GM12872 (cell line): Measurements from ENCODE around the gene FLNC.

Source experiments
- TF ChIP-seq, protein P1 (sequence below): IDR thresholded peaks from 3 replicates; pipeline ENCODE4 v1.5.1; 2011; ENCODE audit warnings: low read depth, mild to moderate bottlenecking, low read length, moderate library complexity; ENCODE audit not compliant: insufficient read depth

Gene FLNC

DNA sequence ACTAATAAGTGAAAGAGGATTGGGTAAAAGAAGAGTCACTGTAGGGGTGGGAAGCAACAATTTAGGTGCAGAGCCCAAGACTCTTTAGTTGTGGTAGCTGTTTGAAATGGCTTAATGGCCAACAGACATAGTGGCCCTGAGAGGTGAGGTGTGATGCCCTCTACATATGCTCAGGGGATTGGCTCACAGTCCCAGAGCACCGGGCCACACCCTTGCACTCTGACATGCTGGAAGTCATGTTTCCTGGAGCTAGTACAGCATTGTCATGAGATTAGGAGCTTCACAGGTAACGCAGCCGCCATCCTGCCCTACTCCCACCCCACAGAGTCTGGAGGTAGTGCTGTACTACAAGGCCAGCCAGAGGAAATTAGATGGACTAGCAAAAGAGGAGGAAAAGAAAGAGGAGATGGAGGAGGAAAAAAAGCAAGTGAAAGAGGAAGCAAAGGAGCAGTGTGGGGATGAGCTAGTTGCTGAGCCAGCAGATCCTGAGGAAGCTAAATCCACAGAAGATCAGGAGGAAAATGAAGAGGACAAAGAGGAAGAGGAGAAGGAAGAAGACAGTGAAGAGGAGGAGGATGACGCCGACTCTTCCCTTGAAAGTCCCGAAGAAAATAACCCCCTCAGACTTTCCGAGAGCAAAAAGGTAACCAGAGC is 14.8 kb upstream of the FLNC start:
- TF ChIP-seq, protein P1, sequence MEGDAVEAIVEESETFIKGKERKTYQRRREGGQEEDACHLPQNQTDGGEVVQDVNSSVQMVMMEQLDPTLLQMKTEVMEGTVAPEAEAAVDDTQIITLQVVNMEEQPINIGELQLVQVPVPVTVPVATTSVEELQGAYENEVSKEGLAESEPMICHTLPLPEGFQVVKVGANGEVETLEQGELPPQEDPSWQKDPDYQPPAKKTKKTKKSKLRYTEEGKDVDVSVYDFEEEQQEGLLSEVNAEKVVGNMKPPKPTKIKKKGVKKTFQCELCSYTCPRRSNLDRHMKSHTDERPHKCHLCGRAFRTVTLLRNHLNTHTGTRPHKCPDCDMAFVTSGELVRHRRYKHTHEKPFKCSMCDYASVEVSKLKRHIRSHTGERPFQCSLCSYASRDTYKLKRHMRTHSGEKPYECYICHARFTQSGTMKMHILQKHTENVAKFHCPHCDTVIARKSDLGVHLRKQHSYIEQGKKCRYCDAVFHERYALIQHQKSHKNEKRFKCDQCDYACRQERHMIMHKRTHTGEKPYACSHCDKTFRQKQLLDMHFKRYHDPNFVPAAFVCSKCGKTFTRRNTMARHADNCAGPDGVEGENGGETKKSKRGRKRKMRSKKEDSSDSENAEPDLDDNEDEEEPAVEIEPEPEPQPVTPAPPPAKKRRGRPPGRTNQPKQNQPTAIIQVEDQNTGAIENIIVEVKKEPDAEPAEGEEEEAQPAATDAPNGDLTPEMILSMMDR, result no peak

DNA sequence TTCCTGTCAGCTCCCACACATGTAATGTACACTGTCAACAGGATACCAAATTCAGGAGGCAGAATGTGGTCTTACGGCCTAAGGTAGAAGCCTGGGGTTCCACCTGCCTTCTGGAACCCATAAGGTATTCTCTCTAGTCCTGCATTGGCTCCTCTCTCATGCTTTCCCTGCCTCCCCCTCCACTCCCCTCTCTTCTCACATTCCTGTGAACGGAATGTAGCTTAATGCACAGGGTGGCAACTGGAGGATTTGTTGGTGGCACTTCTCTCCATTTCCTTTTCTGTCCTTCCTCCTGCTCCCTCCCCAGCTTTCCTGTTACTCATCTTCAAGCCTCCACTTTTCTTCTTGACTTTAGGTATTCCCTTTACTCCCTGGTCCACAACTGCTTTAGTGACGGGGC is 11.5 kb upstream of the FLNC start:
- TF ChIP-seq, protein P1, result no peak

DNA sequence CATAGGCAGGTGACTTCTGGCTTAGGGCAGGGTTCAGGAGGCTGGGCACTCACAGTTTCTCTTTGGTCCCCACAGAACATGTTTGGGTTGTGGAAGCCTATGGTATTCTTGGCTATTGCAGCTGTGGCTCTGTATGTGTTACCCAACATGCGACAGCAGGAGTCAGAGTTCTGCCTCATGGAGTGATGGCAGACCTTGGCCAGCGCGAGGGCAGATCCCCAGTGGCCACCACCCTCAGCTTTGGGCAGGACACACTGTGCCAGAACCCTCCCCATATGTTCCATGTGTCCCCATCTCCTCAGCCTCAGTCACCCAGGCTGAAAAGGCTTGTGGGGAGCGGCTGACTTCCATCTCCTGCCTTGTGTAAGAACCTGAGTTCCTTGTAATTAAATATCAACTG is 8.5 kb upstream of the FLNC start:
- TF ChIP-seq, protein P1, result no peak

DNA sequence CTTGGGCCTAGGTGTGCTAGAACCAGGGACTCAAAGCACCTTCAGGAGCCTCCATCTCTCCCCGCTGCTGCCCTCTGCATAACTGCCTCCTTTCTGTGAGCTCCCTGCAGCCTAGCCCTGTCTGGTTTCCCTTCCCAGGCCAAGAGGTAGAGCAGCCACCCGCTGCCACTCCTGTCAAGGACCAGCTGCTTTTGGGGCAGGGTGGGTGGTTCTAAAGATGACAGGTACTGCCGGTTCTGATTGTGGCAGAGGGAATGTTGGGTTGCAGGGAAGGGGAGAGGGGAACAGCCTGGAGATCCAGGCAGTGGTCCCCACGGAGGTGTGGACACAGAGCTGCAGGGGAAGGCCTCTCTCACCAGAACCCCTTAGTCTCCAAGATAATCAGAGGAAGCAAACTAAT is 3.7 kb upstream of the FLNC start:
- TF ChIP-seq, protein P1, result no peak

DNA sequence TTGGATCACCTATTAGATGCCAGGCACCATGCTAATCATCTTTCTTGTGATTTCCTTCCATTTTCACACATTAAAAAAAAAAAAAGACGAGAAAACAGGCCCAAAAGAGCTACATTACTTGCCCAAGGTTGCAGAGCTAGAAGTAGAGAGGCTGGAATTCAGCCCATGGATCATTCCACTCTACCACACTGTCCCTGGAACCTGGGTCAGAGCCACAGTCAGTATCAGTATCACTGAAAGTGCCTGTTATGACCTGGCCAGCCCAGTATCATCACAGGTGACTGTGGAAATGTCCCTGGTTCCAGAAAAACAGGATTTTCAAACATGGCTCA is 3.3 kb upstream of the FLNC start:
- TF ChIP-seq, protein P1, result no peak

DNA sequence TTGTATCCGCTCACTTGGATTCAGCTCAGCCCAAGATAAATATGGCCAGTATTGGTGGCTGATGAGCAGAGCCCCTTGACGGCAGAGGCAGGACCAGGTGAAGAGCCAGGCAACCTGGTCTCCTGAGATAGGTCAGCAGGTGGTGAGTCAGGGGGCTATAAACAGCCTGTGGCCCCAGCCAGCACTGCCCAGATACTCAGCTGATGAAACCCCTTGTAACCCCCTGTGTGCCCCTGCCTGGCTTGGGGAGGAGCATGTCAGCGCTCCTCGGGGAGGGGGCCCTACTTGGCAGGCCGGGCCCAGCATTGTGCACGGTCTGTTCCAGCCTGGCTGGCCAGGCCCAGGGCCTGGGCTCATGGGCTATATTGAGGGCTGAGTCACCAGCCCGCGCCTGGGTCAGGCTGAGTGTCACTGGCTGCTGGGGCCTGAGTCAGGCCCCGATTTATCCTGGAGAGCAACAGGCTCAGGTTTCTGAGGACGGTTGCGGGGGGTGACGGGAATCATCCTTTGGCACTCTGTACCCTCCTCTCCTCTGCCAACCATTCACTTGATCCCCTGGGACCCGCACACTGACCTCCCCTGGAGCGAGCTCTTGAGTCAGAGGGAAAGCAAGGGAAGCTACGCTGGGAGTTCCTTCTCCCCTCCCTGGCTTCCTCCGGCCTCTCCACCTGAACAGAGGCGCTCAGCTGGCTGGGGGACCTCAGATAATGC is 2.8 kb upstream of the FLNC start:
- TF ChIP-seq, protein P1, result no peak

DNA sequence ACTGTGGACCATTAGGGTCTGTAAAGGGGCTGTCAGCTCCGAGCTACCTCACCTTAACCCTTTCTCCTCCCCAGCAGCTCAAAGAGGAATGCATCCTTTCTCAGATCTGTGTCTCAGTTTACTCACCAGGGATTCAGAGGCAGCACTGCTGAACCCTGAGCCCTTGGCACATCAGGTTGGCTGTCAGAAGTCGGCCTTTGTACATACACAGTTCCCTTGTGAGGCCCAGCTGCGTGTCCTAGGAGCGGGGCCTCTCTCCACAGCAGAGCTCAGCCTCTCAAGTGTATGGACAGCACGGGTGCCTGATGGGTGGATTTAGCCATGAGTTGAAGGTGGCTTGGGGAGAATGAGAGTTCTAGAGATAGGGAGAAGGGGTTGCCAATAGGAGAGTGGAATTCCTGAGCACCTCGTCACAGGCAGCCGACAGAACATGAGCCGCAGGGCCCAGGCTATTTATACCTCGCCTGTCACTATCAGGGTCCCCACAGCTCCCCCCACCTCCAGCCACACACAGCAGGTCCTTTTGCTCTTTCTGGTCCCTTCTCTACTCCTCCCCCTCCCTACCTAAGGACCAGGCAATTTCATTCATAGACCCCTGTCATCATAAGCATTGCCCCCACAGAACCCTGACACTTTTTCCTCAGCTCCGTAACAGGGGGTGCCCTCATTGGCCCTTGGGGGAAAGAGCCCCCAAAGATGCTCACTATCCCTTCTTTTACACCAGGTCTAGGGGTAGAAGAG is 2.1 kb upstream of the FLNC start:
- TF ChIP-seq, protein P1, result no peak
